H9 (cell line): ENCODE results near the gene SLC2A9. TPM values are rescaled to one million over a fixed set of nuclear protein-coding genes. Genes with fewer than 3 reads are reported as not detected.

Experiments
- DNase-seq: peaks from one replicate; pipeline ENCODE4 v3.0.0-alpha.2; 2017
- H2AFZ ChIP-seq: one replicate; pipeline ENCODE4 v1.6.1; 2013; ENCODE audit warnings: mild to moderate bottlenecking, low read length, control low read depth, moderate library complexity
- H2AK5ac ChIP-seq: 2 replicates; pipeline ENCODE4 v1.6.1; 2013; ENCODE audit warnings: low read length, control low read depth, mixed read lengths; ENCODE audit not compliant: insufficient read length
- H2BK120ac ChIP-seq: one replicate; pipeline ENCODE4 v1.6.1; 2013; ENCODE audit warnings: low read depth, mild to moderate bottlenecking, low read length, control low read depth, inconsistent platforms; ENCODE audit not compliant: poor library complexity, severe bottlenecking
- H2BK12ac ChIP-seq: 2 replicates; pipeline ENCODE4 v1.6.1; 2013; ENCODE audit warnings: low read length, control low read depth, mixed read lengths, low read depth; ENCODE audit not compliant: insufficient read length
- H2BK15ac ChIP-seq: 2 replicates; pipeline ENCODE4 v1.6.1; 2013; ENCODE audit warnings: low read depth, low read length, control low read depth
- H2BK20ac ChIP-seq: one replicate; pipeline ENCODE4 v1.6.1; 2013; ENCODE audit warnings: low read depth, mild to moderate bottlenecking, low read length, control low read depth, inconsistent platforms; ENCODE audit not compliant: poor library complexity, severe bottlenecking
- H2BK5ac ChIP-seq: 2 replicates; pipeline ENCODE4 v1.6.1; 2013; ENCODE audit warnings: low read length, control low read depth, mixed read lengths; ENCODE audit not compliant: insufficient read length
- H3K14ac ChIP-seq: 2 replicates; pipeline ENCODE4 v1.6.1; 2013; ENCODE audit warnings: low read length, control low read depth; ENCODE audit not compliant: insufficient read depth
- H3K18ac ChIP-seq: 2 replicates; pipeline ENCODE4 v1.6.1; 2013; ENCODE audit warnings: low read depth, mild to moderate bottlenecking, mixed read lengths, low read length, control low read depth; ENCODE audit not compliant: insufficient read length
- H3K23ac ChIP-seq: 2 replicates; pipeline ENCODE4 v1.6.1; 2013; ENCODE audit warnings: low read length, control low read depth, mixed read lengths, low read depth; ENCODE audit not compliant: insufficient read length
- H3K23me2 ChIP-seq: 2 replicates; pipeline ENCODE4 v1.6.1; 2013; ENCODE audit warnings: low read depth, mild to moderate bottlenecking, mixed read lengths, low read length, control low read depth; ENCODE audit not compliant: insufficient read length, poor library complexity, severe bottlenecking
- H3K27ac ChIP-seq: 2 replicates; pipeline ENCODE4 v1.5.1; 2013; ENCODE audit warnings: low read length, control low read depth, mixed read lengths, low read depth; ENCODE audit not compliant: insufficient read length
- H3K27me3 ChIP-seq: 2 replicates; pipeline ENCODE4 v1.6.1; 2013; ENCODE audit warnings: low read length, control low read depth, inconsistent platforms; ENCODE audit not compliant: insufficient read depth
- H3K4ac ChIP-seq: 2 replicates; pipeline ENCODE4 v1.6.1; 2013; ENCODE audit warnings: low read depth, mild to moderate bottlenecking, control low read depth, inconsistent platforms, low read length, moderate library complexity
- H3K4me1 ChIP-seq: 2 replicates; pipeline ENCODE4 v1.6.1; 2013; ENCODE audit warnings: low read length, control low read depth, inconsistent platforms; ENCODE audit not compliant: insufficient read depth
- H3K4me2 ChIP-seq: 2 replicates; pipeline ENCODE4 v1.6.1; 2013; ENCODE audit warnings: low read length, control low read depth, mixed read lengths; ENCODE audit not compliant: insufficient read length, insufficient read depth
- H3K56ac ChIP-seq: 2 replicates; pipeline ENCODE4 v1.6.1; 2013; ENCODE audit warnings: low read depth, mild to moderate bottlenecking, mixed read lengths, low read length, control low read depth; ENCODE audit not compliant: insufficient read length
- H3K79me1 ChIP-seq: 2 replicates; pipeline ENCODE4 v1.6.1; 2013; ENCODE audit warnings: low read depth, mild to moderate bottlenecking, moderate library complexity, low read length, control low read depth, inconsistent platforms; ENCODE audit not compliant: insufficient read depth, poor library complexity, severe bottlenecking
- H3K79me2 ChIP-seq: 2 replicates; pipeline ENCODE4 v1.6.1; 2013; ENCODE audit warnings: low read length, control low read depth, inconsistent platforms; ENCODE audit not compliant: insufficient read depth
- H3K9ac ChIP-seq: 2 replicates; pipeline ENCODE4 v1.6.1; 2013; ENCODE audit warnings: low read length, control low read depth, mixed read lengths; ENCODE audit not compliant: insufficient read length; ENCODE audit errors: extremely low read depth
- H3K9me3 ChIP-seq: one replicate; pipeline ENCODE4 v1.6.1; 2013; ENCODE audit warnings: low read depth, low read length, inconsistent platforms; ENCODE audit not compliant: control insufficient read depth
- H3T11ph ChIP-seq: one replicate; pipeline ENCODE4 v1.6.1; 2013; ENCODE audit warnings: mild to moderate bottlenecking, low read length, control low read depth, inconsistent platforms
- H4K20me1 ChIP-seq: one replicate; pipeline ENCODE4 v1.6.1; 2013; ENCODE audit not compliant: control insufficient read depth, insufficient read length, insufficient read depth
- H4K5ac ChIP-seq: 2 replicates; pipeline ENCODE4 v1.6.1; 2013; ENCODE audit warnings: low read depth, mild to moderate bottlenecking, mixed read lengths, low read length, control low read depth; ENCODE audit not compliant: insufficient read length
- H4K8ac ChIP-seq: replicated peaks from 2 replicates; pipeline ENCODE4 v1.6.1; 2013; ENCODE audit warnings: low read length, control low read depth, mixed read lengths, low read depth; ENCODE audit not compliant: insufficient read length
- H4K91ac ChIP-seq: 2 replicates; pipeline ENCODE4 v1.6.1; 2013; ENCODE audit warnings: low read depth, mild to moderate bottlenecking, moderate library complexity, mixed read lengths, low read length, control low read depth; ENCODE audit not compliant: insufficient read length
- H3K27ac Mint-ChIP-seq, 3 experiments: 2 replicates in 2 of 3; 3 replicates in 1 of 3; pipeline ENCODE4 v1.8.0; 2020 to 2021; ENCODE audit warnings: mixed read lengths in 3 of 3, mild to moderate bottlenecking in 1 of 3, moderate library complexity in 1 of 3
- H3K27me3 Mint-ChIP-seq: 2 replicates; pipeline ENCODE4 v1.8.0; 2021; ENCODE audit warnings: low read depth, mild to moderate bottlenecking, moderate library complexity, mixed read lengths
- H3K36me3 Mint-ChIP-seq, 3 experiments: 2 replicates in 2 of 3; 3 replicates in 1 of 3; pipeline ENCODE4 v1.8.0; 2020 to 2021; ENCODE audit warnings: low read depth in 3 of 3, mixed read lengths in 3 of 3; ENCODE audit not compliant: insufficient read depth in 1 of 3
- H3K4me1 Mint-ChIP-seq, 2 experiments: 2 replicates each; pipeline ENCODE4 v1.8.0; 2020; ENCODE audit warnings: mixed read lengths in 2 of 2
- H3K4me3 Mint-ChIP-seq, 2 experiments: 2 replicates in 1 of 2; 3 replicates in 1 of 2; pipeline ENCODE4 v1.8.0; 2020 to 2021; ENCODE audit warnings: mild to moderate bottlenecking in 2 of 2, mixed read lengths in 2 of 2, moderate library complexity in 1 of 2
- H3K9me3 Mint-ChIP-seq, 2 experiments: 2 replicates in 1 of 2; 3 replicates in 1 of 2; pipeline ENCODE4 v1.8.0; 2020; ENCODE audit warnings: mild to moderate bottlenecking in 2 of 2, mixed read lengths in 2 of 2, moderate library complexity in 1 of 2
- WGBS: extraction: QIAGEN DNeasy Blood & Tissue Kit; methylation state at CpG from one replicate; pipeline ENCODE4 v1.1.7; 2013; ENCODE audit warnings: missing lambda C conversion rate, low lambda C conversion rate, mixed read lengths; ENCODE audit not compliant: insufficient read length; ENCODE audit errors: extremely low coverage; 5-methylcytosine and 5-hydroxymethylcytosine counted together
- total RNA-seq: library from RNA; stranded (reverse); gene quantifications from 2 replicates; pipeline ENCODE4 v1.2.1, GENCODE V29; 2021
- TF ChIP-seq, protein P1 (sequence below): fragments of 200-600 bp; sonication (generic); conservative IDR thresholded peaks from 3 replicates; pipeline ENCODE4 v1.8.0; 2021; ENCODE audit warnings: antibody characterized with exemption, mild to moderate bottlenecking

Gene SLC2A9
- total RNA-seq, 1 experiment from 2014 or later, result 0.79 TPM

DNA sequence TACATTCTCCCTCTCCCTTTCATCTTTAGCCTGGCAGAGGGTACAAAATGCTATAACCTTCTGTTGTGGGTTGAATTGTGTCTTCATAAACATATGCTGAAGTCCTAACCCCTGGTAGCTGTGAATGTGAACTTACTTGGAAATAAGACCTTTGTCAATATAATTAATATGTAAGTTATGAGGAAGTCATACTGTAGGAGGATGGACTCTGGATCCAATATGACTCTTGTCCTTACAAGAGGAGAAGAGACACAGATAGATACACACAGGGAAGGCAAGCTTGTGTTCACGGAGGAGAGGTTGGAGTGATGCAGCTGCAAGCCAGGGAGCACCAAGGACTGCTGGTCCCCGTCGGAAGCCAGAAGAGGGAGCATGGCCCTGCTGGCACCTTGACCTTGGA lies 94.7 kb downstream of the SLC2A9 start:
- H3K27ac ChIP-seq, result no peak overlapping the region
- no peak overlapping the region for H2AK5ac ChIP-seq
- no peak overlapping the region for H3K18ac ChIP-seq
- Mint-ChIP-seq H3K4me3 (no peak overlapping the region), H3K36me3 (peaks cover 0 to 5% (median 0%) of the 10 kb centered on the region in 3 experiments; a peak in 1 of 7 replicates), H3K9me3 (peaks cover 0 to 5% of the 10 kb centered on the region in 2 experiments; a peak in 3 of 5 replicates), H3K27me3 (peaks cover 12% of the 10 kb centered on the region), H3K4me1 (peaks cover 2 to 18% of the 10 kb centered on the region in 2 experiments; a peak in 3 of 4 replicates), H3K27ac (no peak overlapping the region; a peak in 1 of 7 replicates)
- H4K8ac ChIP-seq, result no peak overlapping the region
- H3K4ac ChIP-seq, result no peak overlapping the region
- H3K27me3 ChIP-seq, result no peaks in the 10 kb centered on the region
- H2BK5ac ChIP-seq, result no peak overlapping the region
- H3K56ac ChIP-seq, result no peak overlapping the region
- H3K79me2 ChIP-seq, result no peaks in the 10 kb centered on the region
- no peak overlapping the region for H2BK20ac ChIP-seq
- no peaks in the 10 kb centered on the region for H3K9me3 ChIP-seq
- no peak overlapping the region for H4K5ac ChIP-seq
- H3K14ac ChIP-seq, result no peak overlapping the region
- no peaks in the 10 kb centered on the region for H3K79me1 ChIP-seq
- no peak overlapping the region for H2BK12ac ChIP-seq
- H3K23ac ChIP-seq, result no peak overlapping the region
- no peak overlapping the region for H4K91ac ChIP-seq
- no peak overlapping the region for H3T11ph ChIP-seq
- H2BK120ac ChIP-seq, result no peak overlapping the region
- H2BK15ac ChIP-seq, result no peak overlapping the region
- no peaks in the 10 kb centered on the region for H3K4me1 ChIP-seq
- TF ChIP-seq, protein P1, sequence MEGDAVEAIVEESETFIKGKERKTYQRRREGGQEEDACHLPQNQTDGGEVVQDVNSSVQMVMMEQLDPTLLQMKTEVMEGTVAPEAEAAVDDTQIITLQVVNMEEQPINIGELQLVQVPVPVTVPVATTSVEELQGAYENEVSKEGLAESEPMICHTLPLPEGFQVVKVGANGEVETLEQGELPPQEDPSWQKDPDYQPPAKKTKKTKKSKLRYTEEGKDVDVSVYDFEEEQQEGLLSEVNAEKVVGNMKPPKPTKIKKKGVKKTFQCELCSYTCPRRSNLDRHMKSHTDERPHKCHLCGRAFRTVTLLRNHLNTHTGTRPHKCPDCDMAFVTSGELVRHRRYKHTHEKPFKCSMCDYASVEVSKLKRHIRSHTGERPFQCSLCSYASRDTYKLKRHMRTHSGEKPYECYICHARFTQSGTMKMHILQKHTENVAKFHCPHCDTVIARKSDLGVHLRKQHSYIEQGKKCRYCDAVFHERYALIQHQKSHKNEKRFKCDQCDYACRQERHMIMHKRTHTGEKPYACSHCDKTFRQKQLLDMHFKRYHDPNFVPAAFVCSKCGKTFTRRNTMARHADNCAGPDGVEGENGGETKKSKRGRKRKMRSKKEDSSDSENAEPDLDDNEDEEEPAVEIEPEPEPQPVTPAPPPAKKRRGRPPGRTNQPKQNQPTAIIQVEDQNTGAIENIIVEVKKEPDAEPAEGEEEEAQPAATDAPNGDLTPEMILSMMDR, result no peak
- H3K4me2 ChIP-seq, result no peak overlapping the region
- no peak overlapping the region for H3K9ac ChIP-seq
- no CpG with 5 or more reads among the region's 3 CpGs for WGBS
- no peaks in the 10 kb centered on the region for H3K23me2 ChIP-seq
- no peaks in the 10 kb centered on the region for H4K20me1 ChIP-seq
- no peak for DNase-seq
- no peak overlapping the region for H2AFZ ChIP-seq
